Calu3 (cell line): ENCODE results near the gene RIMKLA. TPM values are rescaled to one million over a fixed set of nuclear protein-coding genes. Genes with fewer than 3 reads are reported as not detected.

Experiments
- BruUV-seq: library from RNA; stranded (reverse); fragments of 400-500 nt; replicated peaks from 2 replicates; lab custom pipeline; 2021; lab: Mats Ljungman, UMichigan
- CTCF ChIA-PET: fragments of 300-600 bp; sonication (Branson Sonifier 250); formaldehyde crosslinking; loops from one replicate; lab custom pipeline; 2022; ENCODE audit warnings: antibody characterized with exemption; lab: Charles Lee
- DNase-seq: peaks from one replicate; pipeline ENCODE4 v3.0.0; 2022
- H3K27ac Mint-ChIP-seq: one replicate; pipeline ENCODE4 v1.8.0; 2022; ENCODE audit warnings: mixed read lengths; ENCODE audit not compliant: unreplicated experiment
- H3K27me3 Mint-ChIP-seq: one replicate; pipeline ENCODE4 v1.8.0; 2022; ENCODE audit warnings: mixed read lengths; ENCODE audit not compliant: unreplicated experiment
- H3K36me3 Mint-ChIP-seq: one replicate; pipeline ENCODE4 v1.8.0; 2022; ENCODE audit warnings: mild to moderate bottlenecking, moderate library complexity, mixed read lengths; ENCODE audit not compliant: insufficient read depth, unreplicated experiment
- H3K4me1 Mint-ChIP-seq: one replicate; pipeline ENCODE4 v1.8.0; 2022; ENCODE audit warnings: mild to moderate bottlenecking, low read depth, mixed read lengths; ENCODE audit not compliant: unreplicated experiment
- H3K4me3 Mint-ChIP-seq: one replicate; pipeline ENCODE4 v1.8.0; 2022; ENCODE audit warnings: mild to moderate bottlenecking, low read depth, moderate library complexity, mixed read lengths; ENCODE audit not compliant: unreplicated experiment
- H3K9me3 Mint-ChIP-seq: one replicate; pipeline ENCODE4 v1.8.0; 2022; ENCODE audit warnings: low read depth, mixed read lengths; ENCODE audit not compliant: unreplicated experiment
- intact Hi-C: fragments of 100-400 bp; cut with micrococcal nuclease; formaldehyde crosslinking; loops from one replicate; pipeline ENCODE4 v1.10.0; 2022; ENCODE audit not compliant: unreplicated experiment
- total RNA-seq: library from RNA; stranded (reverse); gene quantifications from 2 replicates; pipeline ENCODE4 v1.2.3, GENCODE V29; 2022
- TF ChIP-seq, protein P1 (sequence below): fragments of 200-600 bp; IDR thresholded peaks from one replicate; pipeline ENCODE4 v1.8.0; 2022; ENCODE audit warnings: antibody characterized with exemption; ENCODE audit not compliant: unreplicated experiment

The RIMKLA gene
- total RNA-seq, 1 experiment from 2014 or later: 1.3 TPM

DNA sequence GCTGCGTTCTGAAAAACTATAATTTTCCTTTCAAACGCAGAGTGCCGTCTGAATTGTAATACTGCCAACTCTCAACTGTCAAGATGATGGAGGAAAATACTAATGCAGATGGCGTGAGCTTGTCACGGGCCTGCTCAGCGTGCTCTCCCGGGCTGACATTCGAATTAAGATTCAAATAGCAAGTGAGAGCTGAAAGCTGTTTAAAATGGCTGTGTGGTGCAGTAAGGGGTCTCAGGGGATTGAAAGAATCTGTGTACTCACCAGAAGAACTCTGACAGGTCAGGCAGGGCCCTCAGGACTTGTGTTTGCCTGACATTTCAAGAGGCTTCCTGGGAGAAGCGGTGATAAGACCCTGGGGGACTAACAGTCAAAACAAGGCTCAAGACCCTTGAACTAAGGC, 42.1 kb downstream of the RIMKLA start:
- Mint-ChIP-seq H3K9me3 (no peaks in the 10 kb centered on the region), H3K4me1 (no peaks in the 10 kb centered on the region), H3K36me3 (no peaks in the 10 kb centered on the region), H3K4me3 (no peak overlapping the region), H3K27ac (no peak overlapping the region), H3K27me3 (peaks cover 38% of the 10 kb centered on the region)
- no TSS peak for BruUV-seq
- CTCF ChIA-PET: no interaction called here
- TF ChIP-seq, protein P1, sequence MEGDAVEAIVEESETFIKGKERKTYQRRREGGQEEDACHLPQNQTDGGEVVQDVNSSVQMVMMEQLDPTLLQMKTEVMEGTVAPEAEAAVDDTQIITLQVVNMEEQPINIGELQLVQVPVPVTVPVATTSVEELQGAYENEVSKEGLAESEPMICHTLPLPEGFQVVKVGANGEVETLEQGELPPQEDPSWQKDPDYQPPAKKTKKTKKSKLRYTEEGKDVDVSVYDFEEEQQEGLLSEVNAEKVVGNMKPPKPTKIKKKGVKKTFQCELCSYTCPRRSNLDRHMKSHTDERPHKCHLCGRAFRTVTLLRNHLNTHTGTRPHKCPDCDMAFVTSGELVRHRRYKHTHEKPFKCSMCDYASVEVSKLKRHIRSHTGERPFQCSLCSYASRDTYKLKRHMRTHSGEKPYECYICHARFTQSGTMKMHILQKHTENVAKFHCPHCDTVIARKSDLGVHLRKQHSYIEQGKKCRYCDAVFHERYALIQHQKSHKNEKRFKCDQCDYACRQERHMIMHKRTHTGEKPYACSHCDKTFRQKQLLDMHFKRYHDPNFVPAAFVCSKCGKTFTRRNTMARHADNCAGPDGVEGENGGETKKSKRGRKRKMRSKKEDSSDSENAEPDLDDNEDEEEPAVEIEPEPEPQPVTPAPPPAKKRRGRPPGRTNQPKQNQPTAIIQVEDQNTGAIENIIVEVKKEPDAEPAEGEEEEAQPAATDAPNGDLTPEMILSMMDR: no peak
- intact Hi-C loops: no loop called here
- no peak for DNase-seq

DNA sequence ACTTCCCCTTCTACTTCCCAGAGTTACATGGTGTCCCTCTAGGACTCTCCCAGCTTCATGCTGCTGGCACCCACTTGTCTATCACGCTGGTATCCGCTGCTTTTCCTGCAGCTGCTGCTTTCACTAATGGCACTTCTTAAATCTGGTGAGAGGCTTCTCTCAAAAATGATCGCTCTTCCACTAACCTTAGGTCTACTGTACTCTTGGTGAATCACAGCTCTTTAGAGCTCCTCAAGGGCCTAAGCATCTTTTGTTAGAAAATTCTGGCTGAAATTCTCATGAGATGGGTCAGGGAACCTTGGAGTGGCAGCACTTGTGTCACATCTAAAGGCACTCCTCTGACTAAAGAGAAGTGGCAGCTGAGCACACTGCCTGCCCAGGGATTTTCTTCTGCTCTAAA, 43.1 kb downstream of the RIMKLA start:
- H3K9me3 Mint-ChIP-seq: no peaks in the 10 kb centered on the region
- H3K27me3 Mint-ChIP-seq: peaks cover 29% of the 10 kb centered on the region
- no peak for DNase-seq
- H3K4me1 Mint-ChIP-seq: no peaks in the 10 kb centered on the region
- H3K4me3 Mint-ChIP-seq: no peak overlapping the region
- BruUV-seq: no TSS peak
- CTCF ChIA-PET: interaction anchor here (1.7 kb wide), 1 partner anchor 10 kb away, joined by 4 read pairs; no protein-coding TSS in a partner anchor
- H3K36me3 Mint-ChIP-seq: no peaks in the 10 kb centered on the region
- intact Hi-C loops: no loop called here
- TF ChIP-seq, protein P1: no peak
- no peak overlapping the region for H3K27ac Mint-ChIP-seq

DNA sequence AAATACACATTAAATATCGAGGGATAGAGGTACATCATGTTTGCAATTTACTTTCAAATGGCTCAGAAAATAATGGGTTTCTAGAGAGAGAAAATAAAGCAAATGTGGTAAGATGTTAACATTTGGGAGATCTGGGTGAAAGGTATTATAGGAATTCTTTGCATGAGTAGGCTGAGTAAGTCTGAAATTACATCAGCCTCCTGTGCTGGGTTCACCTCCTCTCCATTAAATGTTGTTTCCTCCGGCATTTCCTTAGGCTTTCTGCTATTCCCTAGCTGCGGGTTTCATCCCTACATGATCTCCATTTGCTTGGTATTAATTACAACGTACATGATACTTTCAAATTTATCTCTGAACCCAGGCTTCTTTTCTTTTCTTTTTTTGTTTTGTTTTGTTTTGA, 43.6 kb downstream of the RIMKLA start:
- Mint-ChIP-seq H3K27me3 (peaks cover 24% of the 10 kb centered on the region), H3K9me3 (no peaks in the 10 kb centered on the region), H3K4me1 (no peaks in the 10 kb centered on the region), H3K36me3 (no peaks in the 10 kb centered on the region), H3K27ac (no peak overlapping the region), H3K4me3 (no peak overlapping the region)
- CTCF ChIA-PET: interaction anchor here (1.7 kb wide), 1 partner anchor 9 kb away, joined by 4 read pairs; no protein-coding TSS in a partner anchor
- DNase-seq: no peak
- intact Hi-C loops: no loop called here
- TF ChIP-seq, protein P1: no peak
- no TSS peak for BruUV-seq

DNA sequence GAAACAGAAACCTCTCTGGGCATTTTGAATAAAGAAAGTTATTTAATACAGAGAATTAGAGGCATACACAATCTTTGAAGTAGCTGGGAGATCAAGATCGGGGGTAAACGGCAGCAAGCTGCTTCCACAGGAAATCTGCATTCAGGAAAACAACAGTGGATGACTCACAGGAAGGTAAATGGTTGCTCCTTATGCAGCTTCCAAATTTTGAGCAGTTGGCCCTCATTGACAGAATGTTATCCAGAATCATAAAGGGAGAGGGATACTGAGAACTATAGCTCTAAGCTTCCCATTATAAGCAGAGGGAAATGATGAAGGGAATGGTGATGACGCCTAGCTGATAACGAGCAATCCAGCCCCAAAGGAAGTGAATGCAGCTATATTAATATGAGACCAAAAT, 46.6 kb downstream of the RIMKLA start:
- CTCF ChIA-PET: no interaction called here
- DNase-seq: no peak
- no peaks in the 10 kb centered on the region for H3K27me3 Mint-ChIP-seq
- BruUV-seq: no TSS peak
- no peak overlapping the region for H3K4me3 Mint-ChIP-seq
- TF ChIP-seq, protein P1: no peak
- H3K4me1 Mint-ChIP-seq: no peaks in the 10 kb centered on the region
- intact Hi-C loops: no loop called here
- H3K9me3 Mint-ChIP-seq: no peaks in the 10 kb centered on the region
- H3K27ac Mint-ChIP-seq: no peak overlapping the region
- H3K36me3 Mint-ChIP-seq: no peaks in the 10 kb centered on the region
